Measurements from ENCODE around the gene ZFYVE27.

- TF ChIP-seq CTCF (IDR thresholded peaks at IDR 0.05): no peak
- no peak for TF ChIP-seq POLR2A (IDR thresholded peaks at IDR 0.05)
Observed at GRCh38 chr10:97762056-97762455, 25.1 kb downstream of the ZFYVE27 start.
